Stimulated activated naive CD8-positive, alpha-beta T cell treated with anti-CD3 and anti-CD28 coated beads, Interleukin-15, amount 100 ng/mL, for 72 hours (primary cell): ENCODE data around the gene NCOA1.
"Not testable (repeated sequence)": the region's sequence is repeated elsewhere in the genome, so short reads cannot be mapped to it uniquely, and the experiment has no call there.

Experiments
- ATAC-seq: fragments of 150-1000 bp; cut with Tn5 transposase; 2 replicates; pipeline ENCODE4 v1.10.0; 2021; ENCODE audit warnings: mild to moderate bottlenecking, moderate library complexity
- DNase-seq, 2 donors: peaks; one replicate each; pipeline ENCODE4 v3.0.0; 2021 to 2022
- H3K27ac Mint-ChIP-seq, 2 donors: one replicate each; pipeline ENCODE4 v1.8.0; 2022; ENCODE audit warnings: mild to moderate bottlenecking in 2 of 2, mixed read lengths in 2 of 2, moderate library complexity in 2 of 2
- H3K27me3 Mint-ChIP-seq: one replicate; pipeline ENCODE4 v1.8.0; 2022; ENCODE audit warnings: mixed read lengths
- H3K4me1 Mint-ChIP-seq: one replicate; pipeline ENCODE4 v1.8.0; 2022; ENCODE audit warnings: mild to moderate bottlenecking, mixed read lengths
- H3K4me3 Mint-ChIP-seq, 2 donors: one replicate each; pipeline ENCODE4 v1.8.0; 2022; ENCODE audit warnings: mild to moderate bottlenecking in 2 of 2, mixed read lengths in 2 of 2, moderate library complexity in 1 of 2
- H3K9me3 Mint-ChIP-seq, 2 donors: one replicate each; pipeline ENCODE4 v1.8.0; 2022; ENCODE audit warnings: mixed read lengths in 2 of 2

The NCOA1 gene

DNA sequence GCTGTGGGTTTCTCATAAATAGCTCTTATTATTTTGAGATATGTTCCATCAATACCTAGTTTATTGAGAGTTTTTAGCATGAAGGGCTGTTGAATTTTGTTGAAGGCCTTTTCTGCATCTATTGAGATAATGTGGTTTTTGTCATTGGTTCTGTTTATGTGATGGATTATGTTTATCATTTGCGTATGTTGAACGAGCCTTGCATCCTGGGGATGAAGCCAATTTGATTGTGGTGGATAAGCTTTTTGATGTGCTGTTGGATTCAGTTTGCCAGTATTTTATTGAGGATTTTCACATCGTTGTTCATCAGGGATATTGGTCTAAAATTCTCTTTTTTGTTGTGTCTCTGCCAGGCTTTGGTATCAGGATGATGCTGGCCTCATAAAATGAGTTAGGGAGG is 42.5 kb downstream of the NCOA1 start:
- not testable (repeated sequence) for H3K4me3 Mint-ChIP-seq, ATAC-seq, H3K27me3 Mint-ChIP-seq, H3K27ac Mint-ChIP-seq, DNase-seq
- peaks cover 28% of the 10 kb centered on the region for H3K4me1 Mint-ChIP-seq
- H3K9me3 Mint-ChIP-seq = peaks cover 6 to 49% of the 10 kb centered on the region in 2 donors

DNA sequence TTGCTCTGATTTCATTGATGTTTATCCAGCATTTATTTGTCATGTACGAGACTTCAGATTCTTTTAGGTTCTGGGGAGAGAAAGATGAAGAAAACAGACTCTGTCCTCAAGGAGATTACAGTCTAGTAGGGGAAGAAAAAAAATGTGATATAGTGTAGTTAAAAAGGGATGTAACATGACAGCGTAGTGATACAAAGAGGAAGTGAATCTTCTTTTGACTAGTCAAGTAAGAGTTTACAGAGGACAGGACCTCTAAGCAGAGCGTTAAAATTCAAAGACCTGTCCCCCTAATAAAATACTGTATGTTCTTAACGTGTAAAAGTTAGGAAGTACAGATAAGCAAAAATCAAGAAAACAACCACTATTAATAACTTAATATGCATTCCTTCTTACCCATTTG is 47.7 kb downstream of the NCOA1 start:
- no peak overlapping the region for H3K4me3 Mint-ChIP-seq
- no peaks in the 10 kb centered on the region for H3K27me3 Mint-ChIP-seq
- no peak for DNase-seq
- no peak for ATAC-seq
- H3K27ac Mint-ChIP-seq = no peak overlapping the region
- peaks cover 33 to 42% of the 10 kb centered on the region in 2 donors for H3K9me3 Mint-ChIP-seq
- peaks cover 34% of the 10 kb centered on the region for H3K4me1 Mint-ChIP-seq

DNA sequence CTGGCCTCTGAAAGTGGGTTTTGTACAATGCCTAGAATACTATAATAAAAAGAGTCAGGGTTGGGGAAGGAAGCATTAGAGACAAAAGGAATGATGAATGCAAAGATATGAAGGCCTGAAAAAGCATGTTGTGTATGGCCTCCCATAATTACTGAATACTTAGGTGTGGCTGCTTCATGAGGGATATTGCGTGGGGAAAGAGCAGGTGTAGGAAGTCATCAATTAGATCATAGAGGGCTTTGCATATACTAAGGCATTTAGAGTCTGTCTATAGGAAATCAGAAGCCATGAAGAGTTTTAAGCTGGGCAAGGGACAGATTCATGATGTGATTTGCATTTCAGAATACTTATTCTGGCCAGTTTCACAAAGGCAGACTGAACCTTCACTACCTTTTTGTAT is 48.2 kb downstream of the NCOA1 start:
- Mint-ChIP-seq H3K4me3 (no peak overlapping the region), H3K9me3 (peaks cover 38 to 43% of the 10 kb centered on the region in 2 donors), H3K4me1 (peaks cover 36% of the 10 kb centered on the region), H3K27me3 (no peaks in the 10 kb centered on the region), H3K27ac (no peak overlapping the region)
- no peak for ATAC-seq
- DNase-seq = no peak

DNA sequence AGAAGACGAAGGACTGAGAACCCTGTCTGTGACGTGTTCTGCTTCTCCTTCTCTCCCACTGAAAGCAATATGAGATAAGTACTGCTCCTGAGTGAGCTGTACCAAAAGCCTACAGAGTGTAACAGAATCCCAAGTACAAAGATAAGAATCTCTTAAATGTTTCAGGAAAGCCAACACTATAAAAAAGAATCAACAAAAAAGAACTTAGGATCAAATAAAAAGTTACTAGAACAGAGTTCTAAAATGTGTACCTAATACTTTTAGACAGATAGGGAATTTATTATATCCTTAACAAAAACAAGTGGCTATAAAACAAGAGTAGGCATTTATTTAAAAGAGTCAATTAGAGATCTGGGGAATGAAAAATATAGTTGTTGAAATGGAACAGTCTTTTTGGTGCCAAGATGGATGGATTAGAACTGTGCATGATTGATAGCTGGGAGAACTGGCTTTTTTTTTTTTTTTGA is 49.0 kb downstream of the NCOA1 start:
- ATAC-seq = no peak
- Mint-ChIP-seq H3K27me3 (no peaks in the 10 kb centered on the region), H3K9me3 (peaks cover 36 to 38% of the 10 kb centered on the region in 2 donors), H3K4me1 (peaks cover 36% of the 10 kb centered on the region), H3K27ac (no peak overlapping the region), H3K4me3 (no peak overlapping the region)
- no peak for DNase-seq

DNA sequence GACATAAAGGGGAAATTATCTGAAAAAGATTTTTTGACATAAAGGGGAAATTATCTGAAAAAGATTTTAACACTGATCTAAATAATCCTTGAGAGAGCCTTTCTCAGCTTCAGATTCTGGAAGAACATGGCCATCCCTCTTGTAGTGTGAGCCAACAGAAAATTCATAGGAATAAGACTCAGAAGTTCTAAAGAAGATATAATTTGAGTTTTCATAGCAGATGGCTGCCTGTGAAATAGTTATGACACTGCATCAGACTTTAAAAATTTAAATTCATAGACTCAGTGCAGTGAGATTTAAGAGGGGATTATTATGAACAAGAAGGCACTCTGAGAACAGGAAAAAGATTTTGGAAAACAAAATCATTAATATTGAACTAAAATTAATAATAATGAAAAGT is 50.6 kb downstream of the NCOA1 start:
- ATAC-seq (no peak), DNase-seq (no peak)
- H3K9me3 Mint-ChIP-seq = peaks cover 28 to 38% of the 10 kb centered on the region in 2 donors
- H3K4me1 Mint-ChIP-seq = peaks cover 27% of the 10 kb centered on the region
- H3K4me3 Mint-ChIP-seq = no peak overlapping the region
- no peak overlapping the region for H3K27ac Mint-ChIP-seq
- no peaks in the 10 kb centered on the region for H3K27me3 Mint-ChIP-seq

DNA sequence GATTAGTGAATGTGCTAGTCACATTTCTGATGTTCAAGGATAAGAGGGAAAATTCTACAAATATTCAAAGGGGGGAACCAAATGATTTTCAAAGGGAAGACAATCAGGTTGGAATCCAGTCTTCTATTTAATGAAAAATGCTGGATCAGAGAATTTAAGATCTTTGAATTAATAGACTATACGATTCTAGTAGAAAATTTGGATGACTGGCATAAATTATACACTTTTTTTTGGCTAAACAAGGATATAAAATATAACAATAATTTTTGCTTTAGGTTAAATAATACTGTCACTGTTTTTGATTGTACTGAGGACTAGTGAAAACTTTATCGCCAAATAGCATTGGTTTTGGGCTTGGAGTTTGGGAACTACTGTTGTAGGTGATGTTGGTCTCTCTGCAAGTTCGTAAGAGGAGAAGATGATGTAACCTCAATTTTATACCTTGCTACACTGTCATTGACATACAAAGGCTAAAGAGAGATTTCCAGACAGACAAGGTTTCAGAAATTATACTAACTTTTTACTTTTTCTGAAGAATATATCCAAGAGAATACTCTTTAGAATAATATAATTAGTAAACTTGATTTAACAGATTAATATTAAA is 51.3 kb downstream of the NCOA1 start:
- ATAC-seq (no peak), DNase-seq (no peak)
- H3K4me3 Mint-ChIP-seq = no peak overlapping the region
- H3K9me3 Mint-ChIP-seq = peaks cover 28 to 38% of the 10 kb centered on the region in 2 donors
- H3K4me1 Mint-ChIP-seq = peaks cover 19% of the 10 kb centered on the region
- no peaks in the 10 kb centered on the region for H3K27me3 Mint-ChIP-seq
- no peak overlapping the region for H3K27ac Mint-ChIP-seq

DNA sequence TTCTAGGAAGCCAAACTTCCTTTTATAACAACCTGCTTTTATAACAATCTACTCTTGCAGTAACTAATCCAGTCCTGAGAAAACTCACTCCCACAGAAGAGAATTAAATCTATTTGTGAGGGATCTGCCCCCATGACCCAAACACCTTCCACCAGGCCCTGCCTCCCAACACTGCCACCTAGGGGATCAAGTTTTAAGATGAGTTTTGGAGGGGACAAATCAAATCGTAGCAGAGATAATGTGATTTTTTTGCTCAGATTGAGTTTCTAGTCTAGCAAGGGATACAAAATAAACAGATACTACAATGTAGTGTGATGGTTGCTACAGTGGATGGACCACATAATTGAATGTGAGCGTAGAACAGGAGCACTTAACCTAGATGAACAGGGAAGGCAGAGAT is 52.2 kb downstream of the NCOA1 start:
- H3K4me1 Mint-ChIP-seq = peaks cover 18% of the 10 kb centered on the region
- H3K27me3 Mint-ChIP-seq = no peaks in the 10 kb centered on the region
- ATAC-seq (no peak), DNase-seq (no peak)
- H3K4me3 Mint-ChIP-seq = no peak overlapping the region
- H3K27ac Mint-ChIP-seq = no peak overlapping the region
- peaks cover 34 to 43% of the 10 kb centered on the region in 2 donors for H3K9me3 Mint-ChIP-seq

DNA sequence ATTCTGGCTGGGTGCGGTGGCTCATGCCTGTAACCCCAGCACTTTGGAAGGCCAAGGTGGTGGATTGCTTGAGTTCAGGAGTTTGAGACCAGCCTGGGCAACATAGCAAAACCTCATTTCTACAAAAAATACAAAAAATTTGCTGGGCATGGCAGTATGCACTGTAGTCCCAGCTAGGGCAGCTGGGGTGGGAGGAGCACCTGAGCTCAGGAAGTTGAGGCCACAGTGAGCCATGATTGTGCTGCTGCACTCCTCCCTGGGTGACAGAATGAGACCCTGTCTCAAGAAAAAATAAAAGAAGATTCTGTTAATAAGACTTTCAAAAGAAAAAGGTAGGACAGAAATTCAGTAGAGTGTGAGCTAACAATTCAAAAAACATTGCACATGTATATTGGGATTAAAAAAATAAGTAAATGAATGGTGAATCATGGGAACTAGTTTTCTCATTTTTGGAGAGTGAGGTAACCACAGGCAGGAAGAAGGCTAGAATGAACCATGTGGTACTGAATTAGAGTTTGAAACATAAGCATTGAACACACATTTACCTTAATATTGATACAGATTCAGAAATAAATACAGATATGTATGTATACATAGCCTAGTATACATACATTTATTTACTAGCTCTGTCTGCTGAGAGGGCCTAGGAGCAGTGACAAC is 53.5 kb downstream of the NCOA1 start:
- no peak for ATAC-seq
- no peak for DNase-seq
- peaks cover 18% of the 10 kb centered on the region for H3K4me1 Mint-ChIP-seq
- H3K27me3 Mint-ChIP-seq = no peaks in the 10 kb centered on the region
- no peak overlapping the region for H3K4me3 Mint-ChIP-seq
- no peak overlapping the region for H3K27ac Mint-ChIP-seq
- H3K9me3 Mint-ChIP-seq = peaks cover 42 to 47% of the 10 kb centered on the region in 2 donors

DNA sequence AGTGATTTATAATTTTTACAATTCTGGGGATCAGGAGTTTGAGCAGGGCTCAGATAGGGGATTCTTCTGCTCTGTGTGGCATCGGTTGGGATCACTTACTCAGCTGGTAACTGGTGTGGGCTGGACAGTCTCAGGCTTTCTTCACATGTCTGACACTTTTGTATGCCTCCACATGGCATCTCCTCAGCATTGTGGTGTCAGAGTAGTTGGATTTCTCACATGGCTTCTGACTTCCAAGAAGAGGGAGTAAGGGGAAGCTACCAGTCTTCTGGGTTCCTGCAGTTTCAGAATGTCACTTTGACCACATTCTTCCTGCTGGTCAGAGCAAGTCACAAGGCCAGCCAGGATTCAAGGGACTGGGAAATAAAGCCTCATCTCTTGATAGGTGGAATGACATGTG is 55.6 kb downstream of the NCOA1 start:
- no peak for DNase-seq
- Mint-ChIP-seq H3K27me3 (no peaks in the 10 kb centered on the region), H3K4me1 (peaks cover 28% of the 10 kb centered on the region), H3K27ac (no peak overlapping the region), H3K4me3 (no peak overlapping the region), H3K9me3 (peaks cover 32 to 46% of the 10 kb centered on the region in 2 donors)
- no peak for ATAC-seq

DNA sequence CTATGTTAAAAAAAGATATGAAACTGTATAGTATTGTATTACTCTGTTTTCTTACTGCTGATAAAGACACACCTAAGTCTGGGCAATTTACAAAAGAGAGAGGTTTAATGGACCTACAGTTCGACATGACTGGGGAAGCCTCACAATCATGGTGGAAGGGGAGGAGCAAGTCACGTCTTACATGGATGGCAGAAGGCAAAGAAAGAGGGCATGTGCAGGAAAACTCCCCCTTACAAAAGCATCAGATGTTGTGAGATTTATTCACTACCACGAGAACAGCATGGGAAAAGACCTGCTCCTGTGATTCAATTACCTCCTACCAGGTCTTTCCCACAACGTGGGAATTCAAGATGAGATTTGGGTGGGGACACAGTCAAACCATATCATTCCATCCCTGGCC is 57.0 kb downstream of the NCOA1 start:
- H3K4me1 Mint-ChIP-seq = peaks cover 28% of the 10 kb centered on the region
- peaks cover 25 to 43% of the 10 kb centered on the region in 2 donors for H3K9me3 Mint-ChIP-seq
- no peak overlapping the region for H3K27ac Mint-ChIP-seq
- DNase-seq (no peak), ATAC-seq (no peak)
- no peaks in the 10 kb centered on the region for H3K27me3 Mint-ChIP-seq
- H3K4me3 Mint-ChIP-seq = no peak overlapping the region

DNA sequence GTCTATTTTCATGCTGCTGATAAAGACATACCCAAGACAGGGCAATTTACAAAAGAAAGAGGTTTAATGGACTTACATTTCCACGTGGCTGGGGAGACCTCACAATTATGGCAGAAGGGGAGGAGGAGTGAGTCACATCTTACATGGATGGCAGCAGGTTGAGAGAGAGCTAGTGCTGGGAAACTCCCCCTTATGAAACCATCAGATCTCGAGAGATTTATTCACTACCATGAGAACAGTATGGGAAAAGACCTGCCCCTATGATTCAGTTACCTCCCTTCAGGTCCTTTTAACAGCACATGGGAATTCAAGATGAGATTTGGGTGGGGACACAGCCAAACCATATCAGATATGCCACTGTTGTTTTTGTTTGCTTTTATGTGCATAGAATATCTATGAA is 59.2 kb downstream of the NCOA1 start:
- peaks cover 21% of the 10 kb centered on the region for H3K4me1 Mint-ChIP-seq
- peak overlapping the region in 1 of 2 donors; percentile 41 for H3K27ac Mint-ChIP-seq
- not testable (repeated sequence) for ATAC-seq, H3K4me3 Mint-ChIP-seq, H3K27me3 Mint-ChIP-seq, DNase-seq
- H3K9me3 Mint-ChIP-seq = peaks cover 19 to 37% of the 10 kb centered on the region in 2 donors

DNA sequence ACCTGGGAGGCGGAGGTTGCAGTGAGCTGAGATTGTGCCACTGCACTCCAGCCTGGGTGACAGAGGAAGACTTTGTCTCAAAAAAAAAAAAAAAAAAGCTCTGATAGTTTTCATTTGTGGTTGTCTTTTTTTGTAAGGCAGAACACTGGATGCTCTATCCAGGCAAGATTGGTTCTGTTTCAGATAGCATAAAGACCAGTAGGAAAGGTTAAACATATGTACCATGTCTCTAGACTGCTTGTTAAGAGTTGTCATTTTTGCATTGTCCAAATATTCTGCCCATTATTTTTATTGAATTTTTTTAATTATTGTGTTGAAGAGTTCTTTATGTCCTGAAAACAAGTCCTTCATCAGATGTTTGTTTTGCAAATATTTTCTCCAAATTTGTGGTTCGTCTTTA is 60.0 kb downstream of the NCOA1 start:
- no peaks in the 10 kb centered on the region for H3K27me3 Mint-ChIP-seq
- no peak for DNase-seq
- no peak overlapping the region for H3K27ac Mint-ChIP-seq
- H3K9me3 Mint-ChIP-seq = peaks cover 19 to 42% of the 10 kb centered on the region in 2 donors
- H3K4me3 Mint-ChIP-seq = no peak overlapping the region
- peaks cover 24% of the 10 kb centered on the region for H3K4me1 Mint-ChIP-seq
- ATAC-seq = no peak

DNA sequence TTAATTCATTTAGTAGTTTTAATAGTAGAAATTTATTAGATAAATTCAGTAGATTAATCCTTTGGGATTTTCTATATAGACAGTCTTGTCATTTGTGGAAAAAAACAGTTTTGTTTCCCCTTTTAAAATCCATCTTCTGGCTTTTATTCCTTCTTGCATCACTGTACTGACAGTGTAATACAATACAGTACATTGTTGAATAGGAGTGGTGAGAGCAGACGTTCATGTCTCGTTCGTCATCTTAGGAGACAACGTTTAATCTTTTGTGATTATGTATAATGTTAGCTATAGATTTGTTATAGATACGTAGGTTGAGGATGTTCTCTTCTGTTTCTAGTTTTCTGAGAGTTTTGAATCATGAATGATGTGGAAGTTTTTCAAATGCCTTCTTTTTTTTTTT is 61.8 kb downstream of the NCOA1 start:
- ATAC-seq (no peak), DNase-seq (no peak)
- peaks cover 24 to 46% of the 10 kb centered on the region in 2 donors for H3K9me3 Mint-ChIP-seq
- H3K27me3 Mint-ChIP-seq = no peaks in the 10 kb centered on the region
- H3K27ac Mint-ChIP-seq = no peak overlapping the region
- peaks cover 31% of the 10 kb centered on the region for H3K4me1 Mint-ChIP-seq
- H3K4me3 Mint-ChIP-seq = no peak overlapping the region

DNA sequence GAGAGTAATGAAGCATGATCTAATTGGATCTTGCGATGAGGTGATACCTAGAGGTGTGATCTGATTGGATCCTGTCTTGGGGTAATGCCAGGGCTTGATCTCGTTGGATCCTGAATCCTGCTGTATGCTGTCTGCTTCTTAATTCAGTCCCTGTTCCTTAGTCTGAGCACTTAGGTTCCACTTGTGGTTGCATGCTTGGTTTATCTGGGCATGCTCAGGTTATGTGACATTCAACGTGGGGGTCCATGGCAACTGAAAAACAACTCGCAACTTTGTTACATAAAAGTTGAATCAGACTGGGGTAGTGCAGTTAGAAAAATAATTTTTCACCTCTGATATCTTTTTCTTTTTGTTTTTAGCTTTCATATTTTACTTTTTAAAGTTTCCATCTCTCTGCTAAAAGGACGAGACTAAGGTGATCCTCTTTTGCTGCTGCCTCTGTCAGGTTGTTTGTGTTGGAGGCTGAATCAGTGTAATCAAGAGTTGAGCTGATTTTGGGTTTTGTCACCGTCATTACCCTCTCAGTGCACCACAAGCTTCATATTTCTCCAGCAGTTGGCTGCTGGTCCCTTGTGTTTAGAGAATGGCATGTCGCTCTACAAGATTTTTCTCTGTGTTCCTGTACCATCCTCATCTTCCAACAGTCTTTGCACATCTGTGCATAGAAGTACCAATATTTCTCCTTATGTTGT is 67.9 kb downstream of the NCOA1 start:
- H3K27ac Mint-ChIP-seq = peak overlapping the region in 1 of 2 donors; percentile 13
- H3K9me3 Mint-ChIP-seq = peaks cover 15 to 34% of the 10 kb centered on the region in 2 donors
- DNase-seq = no peak
- peaks cover 50% of the 10 kb centered on the region for H3K4me1 Mint-ChIP-seq
- no peak for ATAC-seq
- H3K4me3 Mint-ChIP-seq = no peak overlapping the region
- H3K27me3 Mint-ChIP-seq = no peaks in the 10 kb centered on the region

DNA sequence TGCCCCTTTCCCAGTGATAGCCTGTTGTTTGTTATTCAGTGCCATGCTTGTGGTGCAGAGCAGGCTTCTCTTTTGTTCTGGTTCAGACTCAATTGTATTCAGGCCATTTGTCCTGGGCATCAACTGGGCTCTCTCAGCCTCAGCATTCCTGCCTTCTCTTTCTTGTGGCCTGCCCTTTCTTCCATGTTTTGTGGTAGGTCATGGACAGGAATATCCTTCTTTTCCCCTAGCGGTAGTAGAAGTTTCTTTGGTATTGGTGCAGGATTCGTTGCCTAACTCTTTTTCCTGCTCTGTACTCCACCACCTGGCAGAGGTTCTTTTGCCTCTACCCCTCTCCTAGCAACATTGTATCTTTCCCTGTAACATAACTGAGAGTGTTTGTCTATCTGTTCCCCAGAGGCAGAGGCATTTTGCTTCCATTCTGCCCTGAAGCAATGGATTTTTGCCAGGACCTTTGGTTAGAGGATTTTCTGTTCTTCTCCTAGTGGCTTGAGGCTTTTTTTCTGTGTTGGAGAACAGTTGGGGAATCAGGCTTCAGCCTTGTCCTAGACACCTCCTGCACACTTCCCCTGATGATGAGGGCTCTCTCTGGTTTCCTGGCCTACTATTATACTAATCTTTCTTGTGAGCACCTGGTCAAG is 68.5 kb downstream of the NCOA1 start:
- no peak overlapping the region for H3K27ac Mint-ChIP-seq
- no peak for DNase-seq
- H3K27me3 Mint-ChIP-seq = no peaks in the 10 kb centered on the region
- ATAC-seq = no peak
- H3K9me3 Mint-ChIP-seq = peaks cover 15 to 27% of the 10 kb centered on the region in 2 donors
- peaks cover 45% of the 10 kb centered on the region for H3K4me1 Mint-ChIP-seq
- H3K4me3 Mint-ChIP-seq = no peak overlapping the region

DNA sequence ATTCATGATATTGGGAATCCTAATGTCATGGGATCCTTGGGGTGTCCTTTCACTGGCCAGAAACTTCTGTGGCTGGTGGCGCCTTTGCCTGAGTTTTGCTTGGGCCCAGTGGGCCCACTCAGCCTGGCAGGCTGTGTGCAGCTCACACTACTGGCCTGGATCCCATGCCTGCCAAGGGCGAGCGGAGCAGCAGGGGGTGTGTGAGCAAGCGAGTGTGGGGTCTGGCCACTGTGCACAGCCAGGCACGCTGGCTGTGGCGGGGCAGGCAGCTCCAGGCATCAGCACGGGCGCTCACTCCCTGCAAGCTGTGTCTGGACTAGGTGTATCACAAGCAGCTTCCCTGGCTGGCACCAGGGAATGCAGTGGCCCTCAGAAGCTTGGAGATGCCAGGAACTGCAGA is 74.5 kb downstream of the NCOA1 start:
- no peaks in the 10 kb centered on the region for H3K27me3 Mint-ChIP-seq
- peaks cover 28% of the 10 kb centered on the region for H3K4me1 Mint-ChIP-seq
- H3K4me3 Mint-ChIP-seq = no peak overlapping the region
- peaks cover 0 to 12% of the 10 kb centered on the region in 2 donors for H3K9me3 Mint-ChIP-seq
- DNase-seq (no peak), ATAC-seq (no peak)
- no peak overlapping the region for H3K27ac Mint-ChIP-seq
